ENCODE data around the gene DUSP8.
"Not testable (repeated sequence)": the region's sequence is repeated elsewhere in the genome, so short reads cannot be mapped to it uniquely, and the experiment has no call there.

DNA sequence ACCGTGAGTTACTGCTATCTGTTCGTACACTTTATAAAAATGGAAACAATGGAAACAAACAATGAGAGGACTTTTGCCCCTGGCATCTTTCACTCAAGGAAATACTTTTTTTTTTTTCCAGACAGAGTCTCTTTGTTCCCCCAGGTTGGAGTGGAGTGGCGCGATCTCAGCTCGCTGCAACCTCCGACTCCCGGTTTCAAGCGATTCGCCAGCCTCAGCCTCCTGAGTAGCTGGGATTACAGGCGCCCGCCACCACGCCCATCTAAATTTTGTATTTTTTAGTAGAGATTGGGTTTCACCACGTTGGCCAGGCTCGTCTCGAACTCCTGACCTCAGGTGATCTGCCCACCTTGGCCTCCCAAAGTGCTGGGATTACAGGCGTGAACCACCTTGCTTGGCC lies 3.7 kb upstream of the DUSP8 start:
- TF ChIP-seq, protein P1, sequence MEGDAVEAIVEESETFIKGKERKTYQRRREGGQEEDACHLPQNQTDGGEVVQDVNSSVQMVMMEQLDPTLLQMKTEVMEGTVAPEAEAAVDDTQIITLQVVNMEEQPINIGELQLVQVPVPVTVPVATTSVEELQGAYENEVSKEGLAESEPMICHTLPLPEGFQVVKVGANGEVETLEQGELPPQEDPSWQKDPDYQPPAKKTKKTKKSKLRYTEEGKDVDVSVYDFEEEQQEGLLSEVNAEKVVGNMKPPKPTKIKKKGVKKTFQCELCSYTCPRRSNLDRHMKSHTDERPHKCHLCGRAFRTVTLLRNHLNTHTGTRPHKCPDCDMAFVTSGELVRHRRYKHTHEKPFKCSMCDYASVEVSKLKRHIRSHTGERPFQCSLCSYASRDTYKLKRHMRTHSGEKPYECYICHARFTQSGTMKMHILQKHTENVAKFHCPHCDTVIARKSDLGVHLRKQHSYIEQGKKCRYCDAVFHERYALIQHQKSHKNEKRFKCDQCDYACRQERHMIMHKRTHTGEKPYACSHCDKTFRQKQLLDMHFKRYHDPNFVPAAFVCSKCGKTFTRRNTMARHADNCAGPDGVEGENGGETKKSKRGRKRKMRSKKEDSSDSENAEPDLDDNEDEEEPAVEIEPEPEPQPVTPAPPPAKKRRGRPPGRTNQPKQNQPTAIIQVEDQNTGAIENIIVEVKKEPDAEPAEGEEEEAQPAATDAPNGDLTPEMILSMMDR (IDR thresholded peaks at IDR 0.05), result not testable (repeated sequence)
- not testable (repeated sequence) for TF ChIP-seq POLR2A (IDR thresholded peaks at IDR 0.05)

All from ovary (tissue), 3 donors.